ENCODE measurements around the gene DENND4A.

GRCh38 chr15:65611888-65612615, 180.0 kb downstream of the DENND4A start:
- TF ChIP-seq CTCF (IDR thresholded peaks at IDR 0.05) (no peak), POLR2A (IDR thresholded peaks at IDR 0.05) (no peak), POLR2AphosphoS5 (IDR thresholded peaks at IDR 0.05) (no peak), EP300 (IDR thresholded peaks at IDR 0.05) (no peak)
